ENCODE measurements around the gene CRHR1.

CRHR1 gene

DNA sequence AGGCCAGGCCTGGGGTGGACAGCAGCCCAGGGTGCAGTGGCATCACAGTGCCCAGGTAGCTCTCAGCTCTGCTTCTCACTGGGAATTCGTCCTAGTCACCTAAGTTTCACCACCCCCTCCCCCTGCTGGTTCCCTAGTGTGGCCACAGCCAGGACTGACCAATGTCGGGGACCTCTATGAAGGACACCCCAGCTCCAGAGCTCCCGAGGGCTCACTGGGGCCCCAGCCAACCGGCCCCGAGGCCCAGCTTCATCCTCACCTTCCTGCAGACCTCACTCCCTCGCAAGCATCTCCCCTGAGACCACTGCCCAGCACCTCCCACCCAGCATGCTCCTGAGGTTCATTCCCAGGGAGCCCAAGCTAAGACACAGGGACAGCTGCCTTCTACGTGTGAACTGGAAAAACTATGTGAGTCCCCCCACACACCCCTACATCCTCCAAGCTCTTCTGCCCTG lies 65.4 kb downstream of the CRHR1 start:
- ChIA-PET POLR2A (interaction anchor here (0.5 kb wide), 1 partner anchor 11 kb away, joined by 3 read pairs; no protein-coding TSS in a partner anchor), CTCF (interaction anchor here (0.6 to 5.2 kb wide), 6 partner anchors 18 to 456 kb away, joined by 3 to 24 read pairs (median 3); no protein-coding TSS in a partner anchor)
- DNase-seq (ENCODE audit: low read depth, low spot score), result no peak
- no peak overlapping the region for H3K4me3 ChIP-seq (ENCODE audit: low read depth, low read length)
- TF ChIP-seq, protein P1, sequence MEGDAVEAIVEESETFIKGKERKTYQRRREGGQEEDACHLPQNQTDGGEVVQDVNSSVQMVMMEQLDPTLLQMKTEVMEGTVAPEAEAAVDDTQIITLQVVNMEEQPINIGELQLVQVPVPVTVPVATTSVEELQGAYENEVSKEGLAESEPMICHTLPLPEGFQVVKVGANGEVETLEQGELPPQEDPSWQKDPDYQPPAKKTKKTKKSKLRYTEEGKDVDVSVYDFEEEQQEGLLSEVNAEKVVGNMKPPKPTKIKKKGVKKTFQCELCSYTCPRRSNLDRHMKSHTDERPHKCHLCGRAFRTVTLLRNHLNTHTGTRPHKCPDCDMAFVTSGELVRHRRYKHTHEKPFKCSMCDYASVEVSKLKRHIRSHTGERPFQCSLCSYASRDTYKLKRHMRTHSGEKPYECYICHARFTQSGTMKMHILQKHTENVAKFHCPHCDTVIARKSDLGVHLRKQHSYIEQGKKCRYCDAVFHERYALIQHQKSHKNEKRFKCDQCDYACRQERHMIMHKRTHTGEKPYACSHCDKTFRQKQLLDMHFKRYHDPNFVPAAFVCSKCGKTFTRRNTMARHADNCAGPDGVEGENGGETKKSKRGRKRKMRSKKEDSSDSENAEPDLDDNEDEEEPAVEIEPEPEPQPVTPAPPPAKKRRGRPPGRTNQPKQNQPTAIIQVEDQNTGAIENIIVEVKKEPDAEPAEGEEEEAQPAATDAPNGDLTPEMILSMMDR (IDR thresholded peaks at IDR 0.05; ENCODE audit: insufficient read depth, low read length, missing control alignments), result no peak

DNA sequence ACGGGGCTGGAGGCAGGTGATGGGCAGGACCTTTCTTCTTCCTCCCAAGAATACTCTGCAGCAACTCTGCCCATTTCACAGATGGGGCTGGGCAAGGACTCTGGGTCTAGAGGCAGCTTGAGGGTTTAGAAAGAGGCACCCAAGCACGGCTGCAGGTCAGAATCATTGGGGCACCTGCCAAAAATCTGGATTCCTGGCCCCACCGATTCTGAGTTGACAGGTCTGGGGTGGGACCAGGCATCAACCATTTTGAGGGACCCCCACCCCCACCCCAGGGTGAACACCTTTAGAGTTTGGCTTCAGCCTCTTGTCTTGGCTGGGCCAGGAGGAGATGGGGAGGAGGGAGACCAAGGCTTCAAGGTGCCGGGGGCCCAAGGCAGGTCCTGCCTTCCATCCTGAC lies 65.9 kb downstream of the CRHR1 start:
- TF ChIP-seq, protein P1 (IDR thresholded peaks at IDR 0.05; ENCODE audit: insufficient read depth, low read length, missing control alignments), result no peak
- DNase-seq (ENCODE audit: low read depth, low spot score), result no peak
- no peak overlapping the region for H3K4me3 ChIP-seq (ENCODE audit: low read depth, low read length)
- POLR2A ChIA-PET, result interaction anchor here (0.5 kb wide), 1 partner anchor 11 kb away, joined by 3 read pairs; no protein-coding TSS in a partner anchor
- CTCF ChIA-PET, result interaction anchor here (0.6 to 5.2 kb wide), 6 partner anchors 18 to 457 kb away, joined by 3 to 43 read pairs (median 3); no protein-coding TSS in a partner anchor

DNA sequence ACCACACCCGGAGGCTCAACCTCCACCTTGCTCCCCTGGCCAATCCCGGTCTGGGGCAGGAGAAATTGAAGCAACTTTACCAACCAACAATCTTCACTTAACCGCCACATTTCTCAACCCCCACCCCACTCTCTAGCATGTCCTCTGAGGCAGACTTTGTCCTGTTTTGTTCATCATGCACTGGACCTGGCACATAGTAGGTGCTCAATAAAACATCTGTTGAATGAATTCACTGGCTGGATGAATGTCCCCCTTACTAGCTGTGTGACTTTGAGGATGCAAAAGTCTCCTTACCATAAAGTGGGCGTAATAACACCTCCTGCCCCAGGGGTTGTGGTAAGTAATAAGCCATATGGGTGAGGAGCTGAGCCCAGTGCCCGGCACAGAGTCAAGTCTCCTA lies 66.3 kb downstream of the CRHR1 start:
- ChIA-PET POLR2A (no interaction called here), CTCF (interaction anchor here (0.8 to 5.2 kb wide), 6 partner anchors 15 to 457 kb away, joined by 3 to 43 read pairs (median 10); no protein-coding TSS in a partner anchor)
- TF ChIP-seq, protein P1 (IDR thresholded peaks at IDR 0.05; ENCODE audit: insufficient read depth, low read length, missing control alignments), result no peak
- DNase-seq (ENCODE audit: low read depth, low spot score), result no peak
- no peak overlapping the region for H3K4me3 ChIP-seq (ENCODE audit: low read depth, low read length)

DNA sequence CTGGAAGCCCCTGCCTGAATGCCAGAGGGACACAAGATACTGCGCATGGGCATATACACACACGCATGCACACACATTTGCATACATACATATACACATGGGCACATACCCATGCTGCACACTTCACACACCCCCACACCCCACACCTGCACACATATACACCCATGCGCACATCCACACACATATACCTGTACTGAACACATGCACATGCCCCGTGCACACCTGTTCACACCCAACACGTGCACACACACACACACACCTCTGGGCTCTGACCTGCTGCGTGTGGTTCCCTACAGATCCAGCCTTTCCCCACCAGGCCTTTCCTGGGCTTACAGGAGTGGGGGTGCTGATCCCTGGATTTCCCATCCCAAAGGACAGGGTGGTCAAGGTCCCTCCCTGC lies 66.9 kb downstream of the CRHR1 start:
- TF ChIP-seq, protein P1 (IDR thresholded peaks at IDR 0.05; ENCODE audit: insufficient read depth, low read length, missing control alignments), result no peak

DNA sequence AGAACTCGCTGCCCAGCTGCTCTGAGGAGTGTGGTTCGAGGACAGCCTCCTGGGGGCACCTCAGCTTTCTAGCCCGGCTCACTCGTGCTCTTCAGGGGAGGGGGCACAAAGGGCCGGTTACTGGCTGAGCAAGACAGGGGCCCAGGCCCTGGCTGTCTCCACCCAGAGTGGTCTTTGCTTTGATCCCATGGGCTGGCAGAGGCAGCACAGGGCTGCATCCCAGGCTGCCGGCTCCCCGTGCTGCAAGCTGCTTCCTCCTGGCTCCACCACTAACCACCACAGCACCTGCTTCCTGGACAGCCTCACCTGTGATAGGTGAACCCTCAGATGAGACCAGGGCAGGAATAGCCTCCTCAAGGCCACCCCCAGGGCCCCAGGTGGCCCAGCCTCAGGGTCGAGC lies 67.3 kb downstream of the CRHR1 start:
- POLR2A ChIA-PET, result no interaction called here
- CTCF ChIA-PET, result interaction anchor here (0.6 to 5.2 kb wide), 20 partner anchors 11 to 716 kb away, joined by 3 to 43 read pairs (median 6); partner anchors contain the start of gene ACBD4

More for the DNA sequence above, 66.9 kb downstream of the CRHR1 start:
- no peak overlapping the region for H3K4me3 ChIP-seq (ENCODE audit: low read depth, low read length)
- no peak for DNase-seq (ENCODE audit: low read depth, low spot score)
- POLR2A ChIA-PET, result no interaction called here
- CTCF ChIA-PET, result interaction anchor here (0.6 to 5.2 kb wide), 11 partner anchors 15 to 715 kb away, joined by 3 to 43 read pairs (median 6); partner anchors contain the start of gene ACBD4

DNA sequence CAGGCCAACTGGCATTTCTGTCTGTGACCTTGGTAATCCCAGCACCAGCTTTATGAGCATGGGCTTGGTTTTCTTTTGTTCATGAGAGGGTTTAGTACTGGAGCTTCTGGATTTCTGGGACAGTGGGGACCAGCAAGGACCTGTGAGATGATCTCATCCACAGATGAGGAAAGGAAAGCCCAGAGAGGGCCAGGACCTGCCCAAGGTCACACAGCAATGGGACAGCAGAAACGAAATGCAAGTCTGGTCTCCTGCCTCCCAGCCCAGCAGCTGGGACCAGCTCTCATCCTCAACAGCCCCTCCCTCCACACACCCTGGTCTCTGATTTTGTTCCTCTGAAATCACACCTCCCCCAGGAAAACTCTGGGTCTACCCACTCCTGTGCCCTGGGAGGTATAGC lies 67.8 kb downstream of the CRHR1 start:
- CTCF ChIA-PET, result interaction anchor here (0.6 to 5.2 kb wide), 28 partner anchors 8 to 716 kb away, joined by 3 to 43 read pairs (median 4); partner anchors contain the start of gene ACBD4
- TF ChIP-seq, protein P1 (IDR thresholded peaks at IDR 0.05; ENCODE audit: insufficient read depth, low read length, missing control alignments), result no peak
- H3K4me3 ChIP-seq (ENCODE audit: low read depth, low read length), result no peak overlapping the region
- DNase-seq (ENCODE audit: low read depth, low spot score), result no peak
- POLR2A ChIA-PET, result no interaction called here

More for the DNA sequence above, 67.3 kb downstream of the CRHR1 start:
- no peak overlapping the region for H3K4me3 ChIP-seq (ENCODE audit: low read depth, low read length)
- no peak for DNase-seq (ENCODE audit: low read depth, low spot score)
- TF ChIP-seq, protein P1 (IDR thresholded peaks at IDR 0.05; ENCODE audit: insufficient read depth, low read length, missing control alignments), result no peak
